Measurements from ENCODE around the gene PRMT1.

- TF ChIP-seq CTCF (IDR thresholded peaks at IDR 0.05) = no peak
- TF ChIP-seq ATF3 (CRISPR knock-in tag; conservative IDR thresholded peaks at IDR 0.05) = no peak
- no peak for TF ChIP-seq FOXJ3 (CRISPR knock-in tag; IDR thresholded peaks at IDR 0.05; ENCODE audit: borderline replicate concordance)
- no peak for TF ChIP-seq E2F1 (CRISPR knock-in tag; IDR thresholded peaks at IDR 0.05)
- no peak for TF ChIP-seq SP1 (CRISPR knock-in tag; conservative IDR thresholded peaks at IDR 0.05)
- TF ChIP-seq HMGXB4 (CRISPR knock-in tag; IDR thresholded peaks at IDR 0.05) = no peak
- no peak for TF ChIP-seq GRHL2 (CRISPR knock-in tag; IDR thresholded peaks at IDR 0.05; ENCODE audit: insufficient replicate concordance, severe bottlenecking)
- TF ChIP-seq ZNF121 (CRISPR knock-in tag; IDR thresholded peaks at IDR 0.05) = no peak
- no peak for TF ChIP-seq CBFB (CRISPR knock-in tag; IDR thresholded peaks at IDR 0.05; ENCODE audit: low read depth)
- TF ChIP-seq ZBTB43 (CRISPR knock-in tag; IDR thresholded peaks at IDR 0.05) = no peak
Observed at GRCh38 chr19:49700563-49700962, 23.5 kb downstream of the PRMT1 start.

Data from WTC11 (cell line).